ENCODE data around the gene MND1. TPM values are rescaled to one million over a fixed set of nuclear protein-coding genes. Genes with fewer than 3 reads are reported as not detected.

Gene MND1
- polyA plus RNA-seq, 2 donors, result 3.4 to 4.6 TPM

DNA sequence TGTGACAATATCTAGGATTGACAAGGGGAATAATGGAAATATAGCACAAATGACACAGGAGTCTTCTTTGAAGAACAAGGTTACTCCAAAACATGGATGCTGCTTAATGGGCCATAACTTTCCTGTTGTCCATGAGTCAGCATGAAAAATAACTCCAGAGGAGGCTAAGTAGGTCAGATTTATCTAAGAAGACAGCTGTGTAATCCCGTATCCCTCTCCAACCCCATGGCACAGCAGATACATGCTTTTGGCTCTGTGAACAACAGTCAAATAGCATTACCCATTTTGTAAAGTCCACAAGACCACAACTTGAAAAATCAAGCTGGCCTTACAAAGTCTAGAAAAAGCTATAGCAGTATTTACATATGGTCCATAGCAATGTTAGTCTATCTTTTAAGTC is 119.6 kb downstream of the MND1 start:
- Histone ChIP-seq H3K4me1 (ENCODE audit: control insufficient read depth in 2 of 2, insufficient read depth in 2 of 2, low read length in 1 of 2) (peaks cover 2% of the 10 kb centered on the region in 2 donors), H3K27ac (ENCODE audit: low read depth in 2 of 2, low read length in 1 of 2) (no peak overlapping the region), H3K9me3 (ENCODE audit: control insufficient read depth in 2 of 2, insufficient read depth in 1 of 2, low read depth in 1 of 2, low read length in 1 of 2) (no peaks in the 10 kb centered on the region), H3K4me3 (ENCODE audit: low read depth in 1 of 2, low read length in 2 of 2) (no peak overlapping the region), H3K36me3 (ENCODE audit: control insufficient read depth in 2 of 2, insufficient read depth in 2 of 2, low read length in 1 of 2) (no peaks in the 10 kb centered on the region), H3K27me3 (ENCODE audit: control insufficient read depth in 1 of 2, insufficient read depth in 2 of 2, low read length in 2 of 2) (no peaks in the 10 kb centered on the region)
- WGBS, 2 donors, result 45 to 46% methylated on average over 1 of the region's 1 CpG

Other genes with a start within 250 kb of the MND1 start
- gene TRIM2, start 140.2 kb upstream of the MND1 start, polyA plus RNA-seq, result 1 to 10 TPM; 4.0 to 8.8 TPM
- 1 to 10 TPM; 3.4 to 4.0 TPM for gene TMEM131L, start 121.7 kb downstream of the MND1 start, polyA plus RNA-seq